Lower leg skin (tissue), 3 donors: ENCODE data around the gene CHPF2.

Experiments
- POLR2A ChIP-seq, 2 donors: fragments of 450-650 bp; IDR thresholded peaks; one replicate each; pipeline ENCODE4 v1.6.1; 2016 to 2017; ENCODE audit warnings: antibody characterized with exemption in 2 of 2, mild to moderate bottlenecking in 1 of 2, moderate library complexity in 1 of 2
- TF ChIP-seq, protein P1 (sequence below), 3 donors: fragments of 450-650 bp; IDR thresholded peaks; one replicate each; pipeline ENCODE4 v1.5.1; 2016; ENCODE audit warnings: antibody characterized with exemption in 3 of 3, mild to moderate bottlenecking in 3 of 3, moderate library complexity in 2 of 3

DNA sequence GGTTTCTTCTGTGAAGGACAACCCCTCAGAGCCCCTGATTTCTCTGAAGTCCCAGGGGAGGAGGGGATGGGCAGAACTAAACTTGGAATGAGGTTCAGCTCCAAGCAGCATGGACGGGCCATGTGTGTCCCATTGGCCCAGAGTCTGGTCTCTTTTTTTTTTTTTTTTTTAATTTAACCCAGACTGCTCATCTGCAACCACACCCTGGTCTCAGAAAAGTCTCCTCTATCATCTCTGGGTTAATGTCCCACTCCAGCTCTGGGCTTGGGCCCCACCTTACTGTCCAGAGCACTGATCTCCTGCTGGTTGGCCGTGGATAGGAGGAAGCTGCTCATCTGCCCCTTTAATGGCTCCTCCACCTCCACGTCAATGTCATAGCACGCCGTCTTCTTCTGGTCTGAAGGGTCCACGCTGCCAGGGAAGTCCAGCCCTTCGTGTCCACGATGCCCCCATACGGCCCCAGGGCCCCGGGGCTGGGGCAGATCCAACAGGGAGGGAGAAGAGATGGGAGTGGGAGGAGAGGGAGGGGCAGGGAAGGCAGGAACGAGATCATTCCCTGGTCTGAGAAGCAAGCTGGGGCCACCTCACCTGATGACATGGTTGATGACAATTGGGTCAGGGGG lies 7.7 kb downstream of the CHPF2 start:
- TF ChIP-seq POLR2A (IDR thresholded peaks at IDR 0.05): no peak
- TF ChIP-seq, protein P1, sequence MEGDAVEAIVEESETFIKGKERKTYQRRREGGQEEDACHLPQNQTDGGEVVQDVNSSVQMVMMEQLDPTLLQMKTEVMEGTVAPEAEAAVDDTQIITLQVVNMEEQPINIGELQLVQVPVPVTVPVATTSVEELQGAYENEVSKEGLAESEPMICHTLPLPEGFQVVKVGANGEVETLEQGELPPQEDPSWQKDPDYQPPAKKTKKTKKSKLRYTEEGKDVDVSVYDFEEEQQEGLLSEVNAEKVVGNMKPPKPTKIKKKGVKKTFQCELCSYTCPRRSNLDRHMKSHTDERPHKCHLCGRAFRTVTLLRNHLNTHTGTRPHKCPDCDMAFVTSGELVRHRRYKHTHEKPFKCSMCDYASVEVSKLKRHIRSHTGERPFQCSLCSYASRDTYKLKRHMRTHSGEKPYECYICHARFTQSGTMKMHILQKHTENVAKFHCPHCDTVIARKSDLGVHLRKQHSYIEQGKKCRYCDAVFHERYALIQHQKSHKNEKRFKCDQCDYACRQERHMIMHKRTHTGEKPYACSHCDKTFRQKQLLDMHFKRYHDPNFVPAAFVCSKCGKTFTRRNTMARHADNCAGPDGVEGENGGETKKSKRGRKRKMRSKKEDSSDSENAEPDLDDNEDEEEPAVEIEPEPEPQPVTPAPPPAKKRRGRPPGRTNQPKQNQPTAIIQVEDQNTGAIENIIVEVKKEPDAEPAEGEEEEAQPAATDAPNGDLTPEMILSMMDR (IDR thresholded peaks at IDR 0.05): no peak
